ENCODE results near the gene RNF220.

Gene RNF220

GRCh38 chr1:44424747-44425146 lies 19.7 kb downstream of the RNF220 start:
- no peak for ATAC-seq
- no peak for TF ChIP-seq TSHZ2 (CRISPR knock-in tag; IDR thresholded peaks at IDR 0.05)
- TF ChIP-seq ZNF8 (CRISPR knock-in tag; IDR thresholded peaks at IDR 0.05): no peak
- no peak for TF ChIP-seq ZNF70 (CRISPR knock-in tag; IDR thresholded peaks at IDR 0.05)

- TF ChIP-seq TSHZ2 (CRISPR knock-in tag; IDR thresholded peaks at IDR 0.05): no peak
- TF ChIP-seq PATZ1 (CRISPR knock-in tag; IDR thresholded peaks at IDR 0.05; ENCODE audit: borderline replicate concordance): no peak
- TF ChIP-seq TCF4 (CRISPR knock-in tag; IDR thresholded peaks at IDR 0.05; ENCODE audit: borderline replicate concordance): no peak
- no peak for TF ChIP-seq GLIS3 (CRISPR knock-in tag; IDR thresholded peaks at IDR 0.05)
- no peak for TF ChIP-seq CSRNP3 (CRISPR knock-in tag; IDR thresholded peaks at IDR 0.05)
- TF ChIP-seq ZNF8 (CRISPR knock-in tag; IDR thresholded peaks at IDR 0.05): no peak
- no peak for TF ChIP-seq ISL1 (CRISPR knock-in tag; IDR thresholded peaks at IDR 0.05)
- no peak for TF ChIP-seq ZFP30 (CRISPR knock-in tag; IDR thresholded peaks at IDR 0.05)
- no peak for TF ChIP-seq ZNF70 (CRISPR knock-in tag; IDR thresholded peaks at IDR 0.05)
- TF ChIP-seq PPARA (CRISPR knock-in tag; IDR thresholded peaks at IDR 0.05; ENCODE audit: borderline replicate concordance): no peak
- no peak for TF ChIP-seq CSDC2 (CRISPR knock-in tag; IDR thresholded peaks at IDR 0.05)
- ATAC-seq: no peak
Observed at GRCh38 chr1:44425341-44426082, 20.5 kb downstream of the RNF220 start.

GRCh38 chr1:44431861-44432260 lies 26.8 kb downstream of the RNF220 start:
- TF ChIP-seq PPARA (CRISPR knock-in tag; IDR thresholded peaks at IDR 0.05; ENCODE audit: borderline replicate concordance) (no peak), RARB (CRISPR knock-in tag; IDR thresholded peaks at IDR 0.05) (no peak), BACH2 (CRISPR knock-in tag; IDR thresholded peaks at IDR 0.05; ENCODE audit: borderline replicate concordance) (no peak), PATZ1 (CRISPR knock-in tag; IDR thresholded peaks at IDR 0.05; ENCODE audit: borderline replicate concordance) (no peak), CSRNP3 (CRISPR knock-in tag; IDR thresholded peaks at IDR 0.05) (no peak), ZNF565 (CRISPR knock-in tag; conservative IDR thresholded peaks at IDR 0.05; ENCODE audit: low read depth) (no peak), ZFP3 (CRISPR knock-in tag; IDR thresholded peaks at IDR 0.05) (no peak), ESRRG (CRISPR knock-in tag; IDR thresholded peaks at IDR 0.05) (no peak), CREB5 (CRISPR knock-in tag; IDR thresholded peaks at IDR 0.05; ENCODE audit: low read depth) (no peak), OSR1 (CRISPR knock-in tag; IDR thresholded peaks at IDR 0.05) (no peak), CSDC2 (CRISPR knock-in tag; IDR thresholded peaks at IDR 0.05) (no peak), ZNF8 (CRISPR knock-in tag; IDR thresholded peaks at IDR 0.05) (no peak), ZC3H10 (CRISPR knock-in tag; IDR thresholded peaks at IDR 0.05) (no peak)
- ATAC-seq: no peak

Measured in SK-N-SH treated with all-trans-retinoic acid at 6 μM for 48 hours (cell line).